GM19324 (cell line): Measurements from ENCODE around the gene LAMA2.

ENCODE experiments used
- ATAC-seq: cut with Tn5 transposase; IDR thresholded peaks from one replicate; pipeline ENCODE4 v1.9.1; 2021; ENCODE audit warnings: mild to moderate bottlenecking, moderate library complexity; ENCODE audit not compliant: unreplicated experiment, low FRiP score

LAMA2 gene

DNA sequence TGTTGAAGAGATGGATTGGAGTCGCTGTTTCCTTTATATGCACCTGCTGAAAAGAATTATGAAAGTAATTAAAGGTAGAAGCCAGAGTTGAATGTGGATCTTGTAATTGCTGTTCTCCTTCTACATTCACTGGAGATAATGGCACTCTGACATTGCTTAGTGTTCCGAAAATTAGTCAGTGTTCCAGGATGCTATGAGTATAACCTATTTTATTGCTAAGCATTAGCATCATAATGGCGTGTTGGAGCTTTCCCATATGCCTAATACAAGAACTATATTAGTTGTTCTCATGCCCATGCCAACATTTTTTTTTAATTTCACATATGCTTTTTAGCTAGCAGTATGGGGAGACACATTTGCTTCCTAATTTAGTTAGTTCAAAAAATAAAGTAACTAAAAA lies 590.6 kb downstream of the LAMA2 start:
- ATAC-seq, result no peak

DNA sequence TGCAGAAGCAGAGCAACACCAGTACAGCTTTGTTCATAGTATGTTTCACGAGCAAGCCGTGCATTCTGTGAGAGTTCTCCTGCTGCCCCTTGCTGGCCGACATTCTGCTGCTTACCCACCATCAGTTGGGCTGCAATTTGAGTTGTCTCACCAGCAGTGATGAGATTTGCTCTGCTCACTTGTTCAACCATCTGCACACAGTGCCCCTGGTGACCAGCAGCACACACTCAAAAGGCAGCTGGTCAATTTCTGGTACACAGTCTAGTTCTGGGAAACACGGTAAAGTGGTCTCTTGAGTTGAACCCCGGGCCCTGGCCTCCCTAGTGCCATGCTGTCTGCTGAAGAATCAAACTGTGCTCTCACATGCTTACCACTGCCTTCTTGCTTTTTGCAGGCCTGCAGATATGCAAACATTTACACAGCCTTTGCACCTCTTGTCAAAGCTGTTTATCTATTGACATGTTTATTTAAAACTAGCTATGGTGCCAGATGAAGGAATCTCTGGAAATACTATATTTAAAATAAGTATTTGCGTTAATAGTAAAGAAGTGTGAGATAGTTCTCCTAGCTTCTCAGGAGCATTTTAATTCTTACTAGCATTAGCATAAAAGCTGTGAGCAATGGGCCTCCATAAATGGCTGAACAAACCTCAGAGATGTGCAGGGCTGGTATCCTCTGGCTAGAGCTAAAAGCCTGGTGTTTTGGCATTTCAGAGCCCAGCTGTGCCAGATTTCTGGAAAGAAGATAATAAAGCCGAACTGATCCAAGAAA lies 592.7 kb downstream of the LAMA2 start:
- no peak for ATAC-seq

DNA sequence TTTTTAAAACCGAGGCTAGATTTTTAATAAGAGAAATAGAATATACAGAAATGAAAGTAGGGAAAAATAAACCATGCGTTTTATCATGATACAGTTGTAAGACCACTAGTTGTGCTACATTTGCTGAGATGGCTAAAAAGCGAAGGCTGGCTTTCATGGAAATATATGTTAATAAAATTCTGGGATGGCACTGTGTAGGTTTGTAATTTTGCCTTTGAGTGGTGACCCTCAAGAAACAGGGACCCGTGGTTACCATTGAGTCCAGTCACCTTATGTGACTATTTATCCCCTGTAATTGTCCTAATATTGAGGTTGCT lies 593.3 kb downstream of the LAMA2 start:
- ATAC-seq, result no peak

DNA sequence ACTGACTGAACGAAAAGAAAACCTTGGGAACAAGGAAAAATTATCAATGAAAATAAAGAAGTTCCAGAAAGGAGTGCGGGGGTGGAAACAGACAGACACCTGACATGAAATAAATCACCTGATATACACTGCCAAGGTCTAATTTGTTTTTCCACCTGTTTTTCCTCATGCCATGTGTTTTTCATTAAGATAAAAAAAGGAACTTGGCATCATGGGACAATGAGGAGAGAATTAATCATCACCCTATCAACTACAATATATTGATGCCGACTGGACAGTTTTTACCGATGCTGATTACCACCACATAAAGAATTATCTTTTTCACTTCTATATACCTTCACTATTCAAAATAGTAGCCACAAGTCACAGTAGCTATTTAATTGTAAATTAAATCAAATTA lies 593.9 kb downstream of the LAMA2 start:
- no peak for ATAC-seq

DNA sequence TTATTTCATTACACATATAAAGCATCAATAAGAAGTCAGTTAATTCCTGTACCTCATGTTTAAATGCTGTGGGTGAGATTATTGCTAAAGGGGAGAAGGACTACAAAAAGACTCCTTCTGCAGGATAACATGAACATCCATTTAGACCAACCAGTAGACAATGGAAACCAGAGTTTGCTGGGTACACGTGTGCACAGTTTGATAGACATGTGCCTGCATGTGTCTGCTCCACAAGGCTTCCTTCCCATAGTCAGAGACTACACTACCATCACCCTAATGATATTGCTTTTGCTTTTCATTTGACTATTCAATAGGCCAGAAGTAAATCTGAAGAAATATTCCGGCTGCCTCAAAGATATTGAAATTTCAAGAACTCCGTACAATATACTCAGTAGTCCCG lies 595.4 kb downstream of the LAMA2 start:
- ATAC-seq, result no peak

DNA sequence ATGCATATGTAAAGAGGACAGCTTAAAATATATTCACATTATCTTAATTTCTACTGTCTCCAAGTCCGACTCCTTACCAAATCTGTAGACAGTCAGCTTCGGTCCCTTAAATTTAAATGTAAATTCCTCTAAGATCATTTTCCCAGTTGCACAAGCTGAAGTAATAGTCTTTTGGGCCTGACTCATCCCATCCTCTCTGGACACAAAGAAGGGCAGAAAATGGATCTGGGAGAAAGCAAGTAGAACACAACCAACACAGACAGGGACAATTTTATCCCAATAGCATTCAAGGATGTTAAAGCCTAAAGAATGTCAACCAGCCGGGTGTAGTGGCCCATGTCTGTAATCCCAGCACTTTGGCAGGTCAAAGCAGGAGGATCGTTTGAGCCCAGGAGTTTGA lies 598.8 kb downstream of the LAMA2 start:
- ATAC-seq, result no peak

DNA sequence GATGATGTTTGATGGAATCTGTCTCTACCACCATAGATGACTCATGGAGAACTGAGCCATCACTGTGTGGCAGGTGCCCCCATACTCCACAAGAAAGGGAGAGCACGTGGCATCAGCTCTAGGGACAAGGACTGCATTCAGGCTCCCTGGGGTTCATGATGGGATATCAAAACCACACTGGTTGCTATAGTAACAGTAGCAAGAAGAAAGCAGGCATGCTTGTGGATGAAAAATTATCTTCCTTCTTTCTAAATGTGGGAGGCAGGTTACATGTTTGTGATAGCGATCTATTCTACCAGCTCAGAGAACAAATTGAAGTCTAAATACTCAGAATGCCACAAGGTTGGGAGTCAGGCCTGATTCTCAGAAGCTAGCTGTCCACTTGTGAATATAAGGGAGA lies 602.8 kb downstream of the LAMA2 start:
- ATAC-seq, result no peak

DNA sequence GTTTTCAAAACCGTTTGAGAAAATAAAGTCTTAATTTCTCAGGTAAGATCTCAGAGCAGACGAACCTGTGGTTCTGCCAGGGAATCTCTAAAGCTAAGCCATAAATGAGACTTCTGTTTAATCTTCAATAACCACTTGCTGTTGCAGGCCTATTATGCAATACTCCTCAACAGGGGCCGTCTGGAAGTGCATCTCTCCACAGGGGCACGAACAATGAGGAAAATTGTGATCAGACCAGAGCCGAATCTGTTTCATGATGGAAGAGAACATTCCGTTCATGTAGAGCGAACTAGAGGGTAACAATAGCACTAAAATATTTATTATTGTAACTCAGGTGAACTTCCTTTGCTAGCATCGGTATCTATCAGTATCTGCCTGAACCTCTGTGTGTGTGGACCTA lies 603.4 kb downstream of the LAMA2 start:
- ATAC-seq, result no peak

DNA sequence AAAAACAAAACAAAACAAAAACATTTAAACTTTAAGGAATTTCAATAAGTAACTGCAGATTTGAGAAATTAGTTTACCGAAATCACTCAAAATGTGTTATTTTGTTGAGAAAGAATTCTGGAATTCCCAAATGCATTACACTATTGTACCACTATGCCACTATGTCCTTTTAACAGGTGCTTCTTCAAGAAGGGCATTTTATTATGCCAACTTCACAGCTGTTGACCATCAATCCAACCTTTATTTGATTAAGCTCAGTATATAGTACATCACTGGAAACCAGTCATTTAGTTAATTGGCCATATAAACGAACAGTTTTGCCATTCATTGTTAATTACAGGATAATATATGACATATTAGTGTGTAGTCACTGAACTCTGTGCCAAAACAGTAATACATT lies 605.4 kb downstream of the LAMA2 start:
- ATAC-seq, result no peak

DNA sequence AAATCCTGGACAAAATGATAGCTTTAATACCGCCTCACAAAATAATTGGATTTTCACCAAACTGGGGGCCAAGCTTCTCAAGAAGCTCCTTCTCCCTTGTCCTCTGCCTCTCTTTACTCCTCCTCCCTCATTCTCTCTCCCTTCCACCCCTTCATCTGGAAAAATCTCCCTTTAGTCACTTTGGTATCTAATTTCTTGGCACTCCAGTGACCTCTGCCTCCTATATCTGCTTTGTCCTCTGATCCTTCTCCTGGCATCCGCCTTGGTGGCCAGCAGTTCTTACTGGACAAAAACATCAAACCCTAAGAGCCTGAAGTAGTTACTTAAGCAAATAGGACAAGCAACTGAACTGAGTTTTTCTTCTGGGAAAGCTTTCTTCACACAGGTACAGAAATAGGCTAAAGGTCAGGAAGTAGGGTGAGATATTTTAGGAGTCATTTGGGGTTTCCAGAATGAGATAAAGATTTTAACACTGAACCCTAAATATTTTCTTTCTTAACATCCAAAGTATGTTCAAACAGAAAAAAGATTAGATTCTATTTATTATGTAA lies 606.4 kb downstream of the LAMA2 start:
- no peak for ATAC-seq

DNA sequence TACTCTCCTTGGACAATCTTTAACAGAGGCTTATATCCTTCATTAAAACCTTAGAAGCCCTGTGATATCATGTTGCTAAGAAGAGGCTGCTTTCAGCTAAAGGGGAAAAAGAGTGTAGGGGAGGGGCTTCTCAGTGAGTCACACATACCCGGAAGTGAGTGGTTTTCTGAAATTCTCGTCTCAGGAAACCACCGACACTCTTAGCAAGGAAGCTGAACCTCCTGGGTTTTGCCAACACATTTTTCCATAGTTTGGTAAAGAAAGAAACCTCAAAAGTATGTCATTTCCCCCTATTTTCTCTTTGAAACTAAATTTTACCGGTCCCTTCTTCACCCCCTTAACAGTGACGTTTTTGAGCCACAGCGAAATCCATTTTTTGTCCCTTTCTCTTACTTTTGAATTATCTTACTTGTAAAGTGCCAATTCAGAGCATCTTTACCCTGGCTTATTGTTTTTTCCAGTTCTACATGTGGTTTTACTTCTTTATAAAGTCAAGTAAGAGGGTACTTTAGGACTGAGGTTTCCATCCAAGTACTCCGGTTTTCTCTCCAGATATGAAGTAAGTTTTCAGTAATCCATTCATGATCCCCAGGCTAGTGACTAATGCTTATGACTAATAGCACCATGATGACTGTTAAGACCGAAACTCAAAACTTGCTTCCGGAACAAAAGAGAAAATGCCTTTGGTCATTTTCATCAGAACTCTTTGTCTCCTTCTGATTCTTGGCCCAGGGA lies 607.8 kb downstream of the LAMA2 start:
- peak; percentile 83 for ATAC-seq

DNA sequence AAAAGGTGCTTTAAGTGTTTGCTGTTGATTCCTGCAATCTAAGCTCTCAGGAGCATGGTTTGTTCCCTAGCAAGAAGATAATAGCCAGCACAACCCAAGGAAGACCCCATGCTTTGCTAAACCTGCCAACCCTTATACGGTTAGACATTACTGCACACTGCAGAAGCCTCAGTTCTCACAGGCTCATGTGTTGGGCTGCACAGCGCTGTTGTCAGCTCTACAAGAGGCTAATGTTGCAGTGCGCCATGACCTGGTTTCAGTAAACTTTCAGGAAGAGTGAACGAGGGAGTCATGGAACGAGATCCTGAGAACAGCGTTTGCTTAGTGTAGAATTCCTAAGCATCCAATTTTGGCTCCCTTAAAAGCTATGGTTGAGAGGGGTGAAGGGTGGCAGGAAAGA lies 608.5 kb downstream of the LAMA2 start:
- ATAC-seq, result peak; percentile 4

DNA sequence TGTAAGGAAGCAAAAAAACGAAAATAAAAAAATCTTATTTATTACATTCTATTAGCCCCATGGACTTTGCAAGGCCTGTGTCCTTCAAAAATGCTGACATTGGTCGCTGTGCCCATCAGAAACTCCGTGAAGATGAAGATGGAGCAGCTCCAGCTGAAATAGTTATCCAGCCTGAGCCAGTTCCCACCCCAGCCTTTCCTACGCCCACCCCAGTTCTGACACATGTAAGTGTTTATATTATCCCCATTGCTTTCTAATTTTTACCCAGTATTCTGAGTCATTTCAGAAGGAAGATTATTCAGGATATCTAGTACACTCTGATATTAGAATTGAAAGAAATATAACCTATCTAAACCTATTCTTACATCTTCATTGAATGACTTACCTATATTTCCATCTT lies 609.3 kb downstream of the LAMA2 start:
- ATAC-seq, result no peak

DNA sequence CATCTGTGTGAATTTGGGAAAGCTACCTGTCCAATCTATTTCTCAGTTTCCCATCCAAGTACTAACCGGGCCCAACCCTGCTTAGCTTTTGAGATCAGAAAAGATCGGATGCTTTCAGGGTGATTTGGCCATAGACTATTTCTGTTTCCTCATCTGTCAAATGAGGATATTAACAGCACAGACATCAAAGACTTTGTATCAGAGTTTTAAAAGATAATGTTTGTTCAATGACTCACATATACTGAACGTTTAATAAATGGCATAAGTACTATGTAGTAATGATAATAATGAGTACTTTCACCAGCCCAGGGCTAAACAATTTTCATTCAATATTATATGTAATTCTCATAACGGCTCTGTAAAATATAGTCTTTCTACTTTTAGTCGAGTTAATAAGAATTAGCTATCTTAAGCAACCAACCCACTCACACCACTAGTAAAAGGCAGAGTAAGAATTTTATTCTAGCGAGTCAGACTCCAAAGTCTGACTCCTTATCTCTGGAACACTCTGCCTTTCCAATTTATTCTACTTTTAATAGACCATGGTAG lies 610.5 kb downstream of the LAMA2 start:
- ATAC-seq, result no peak

DNA sequence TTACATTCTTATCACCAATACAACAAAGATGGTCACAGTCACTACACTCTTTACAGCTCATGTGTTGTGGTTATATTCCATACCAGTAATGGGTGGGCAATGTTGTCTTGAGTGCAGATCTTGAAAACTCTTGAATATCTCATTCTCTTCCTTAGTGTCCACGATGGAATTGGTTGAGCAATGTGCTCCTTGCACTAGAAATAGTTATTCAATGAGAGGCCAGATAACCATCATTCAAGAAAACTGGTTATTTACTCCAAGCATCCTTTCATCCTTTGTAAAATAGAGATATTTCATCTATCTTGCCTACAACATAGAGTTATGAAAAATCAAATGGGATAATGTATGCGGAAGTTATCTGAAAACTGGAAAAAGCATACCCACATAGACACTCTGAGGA lies 611.2 kb downstream of the LAMA2 start:
- no peak for ATAC-seq

DNA sequence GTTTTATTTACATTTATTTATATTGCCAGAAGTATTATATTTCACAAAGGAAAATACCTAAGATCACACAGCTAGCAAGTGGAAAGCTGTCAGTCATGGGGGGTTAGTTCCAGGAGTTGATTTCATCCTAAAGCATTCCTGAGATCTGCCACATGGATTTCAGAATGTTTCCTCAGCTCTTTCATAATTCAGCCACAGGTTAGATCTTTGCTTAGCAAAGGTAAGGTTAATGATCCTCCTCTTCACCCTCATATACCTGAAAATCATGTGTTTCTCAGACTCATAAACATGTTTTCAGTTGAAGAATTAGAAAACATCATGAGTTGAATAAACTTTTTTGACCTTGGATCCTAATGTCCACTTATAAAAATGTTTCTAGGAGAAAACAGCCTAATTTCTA lies 611.6 kb downstream of the LAMA2 start:
- ATAC-seq, result no peak

DNA sequence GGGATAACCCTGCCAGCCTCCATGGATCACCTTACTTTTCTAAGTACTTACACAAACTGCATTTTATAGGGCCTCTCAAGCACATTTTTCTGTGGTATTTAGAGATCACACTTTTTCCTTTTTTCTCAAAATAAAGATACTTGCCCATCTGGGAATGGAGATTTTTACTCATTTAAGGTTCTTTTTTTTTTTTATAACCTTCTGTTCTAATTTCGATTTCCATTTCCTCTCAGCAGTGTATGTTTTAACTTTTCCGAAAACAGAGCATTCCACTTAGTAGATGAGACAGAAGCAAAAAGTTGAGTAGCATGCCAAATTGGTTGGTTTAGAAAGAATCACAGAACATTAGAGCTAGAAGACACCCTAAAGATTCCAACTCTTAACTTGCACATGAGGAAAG lies 612.7 kb downstream of the LAMA2 start:
- ATAC-seq, result no peak

DNA sequence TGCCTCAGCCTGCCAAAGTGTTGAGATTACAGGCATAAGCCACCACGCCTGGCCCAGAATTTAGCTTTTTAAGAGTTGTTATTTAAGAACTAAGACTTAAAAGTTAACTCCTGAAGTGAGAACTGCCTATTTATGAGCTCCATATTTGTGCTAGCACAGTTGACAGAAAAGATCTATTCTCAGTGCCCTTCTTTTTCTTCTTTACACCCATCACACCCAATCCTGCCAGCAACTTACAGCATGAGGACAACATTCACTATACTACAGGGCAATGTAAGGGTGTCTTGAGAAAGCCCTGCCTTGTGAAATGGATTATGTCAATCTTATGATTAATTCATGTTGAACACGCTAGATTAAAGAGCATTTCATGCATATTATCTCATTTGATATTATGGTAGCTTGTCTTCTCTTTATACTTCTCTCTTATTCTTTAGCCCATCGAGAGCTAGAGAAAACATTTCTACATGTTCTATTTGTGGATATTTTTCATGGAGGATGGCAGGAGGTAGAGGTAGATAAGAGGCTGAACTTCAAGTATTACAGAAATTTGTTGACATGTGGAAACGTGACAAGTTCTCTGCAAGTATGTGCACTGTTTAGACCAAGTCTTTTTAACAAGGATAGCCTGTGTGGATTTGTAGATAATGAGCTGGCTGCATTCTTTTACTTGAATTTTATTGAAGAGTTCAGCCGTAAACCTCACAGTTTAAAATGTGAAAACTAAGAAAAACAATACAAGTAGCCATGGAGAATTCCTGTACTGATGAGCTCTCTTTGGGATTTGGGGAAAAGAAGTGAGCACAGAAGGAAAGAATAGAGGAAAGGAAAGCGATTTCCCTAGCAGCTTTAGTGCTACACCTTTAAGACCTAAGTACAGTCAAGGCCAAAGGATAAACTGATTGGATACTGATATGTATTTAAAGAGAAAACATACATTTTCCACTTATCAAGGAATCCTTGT lies 614.8 kb downstream of the LAMA2 start:
- ATAC-seq, result no peak

DNA sequence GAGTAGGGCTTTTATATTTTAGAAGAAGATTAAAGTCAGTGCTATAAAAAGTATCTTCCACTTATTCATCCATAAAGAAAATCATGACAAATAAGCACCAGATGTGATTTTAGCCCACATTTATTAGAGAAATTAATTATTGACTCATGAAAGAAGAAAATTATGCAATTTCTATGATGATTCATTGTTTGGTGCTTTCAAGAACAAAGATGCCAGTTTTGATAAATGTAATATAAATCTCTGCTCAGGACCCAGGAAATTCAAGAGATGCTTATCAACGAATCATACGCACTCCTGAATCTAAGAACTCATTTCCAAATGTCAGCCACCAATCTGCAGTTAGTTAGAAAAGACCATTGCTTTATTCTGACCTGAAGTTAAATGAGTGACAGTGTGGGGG lies 615.6 kb downstream of the LAMA2 start:
- no peak for ATAC-seq

DNA sequence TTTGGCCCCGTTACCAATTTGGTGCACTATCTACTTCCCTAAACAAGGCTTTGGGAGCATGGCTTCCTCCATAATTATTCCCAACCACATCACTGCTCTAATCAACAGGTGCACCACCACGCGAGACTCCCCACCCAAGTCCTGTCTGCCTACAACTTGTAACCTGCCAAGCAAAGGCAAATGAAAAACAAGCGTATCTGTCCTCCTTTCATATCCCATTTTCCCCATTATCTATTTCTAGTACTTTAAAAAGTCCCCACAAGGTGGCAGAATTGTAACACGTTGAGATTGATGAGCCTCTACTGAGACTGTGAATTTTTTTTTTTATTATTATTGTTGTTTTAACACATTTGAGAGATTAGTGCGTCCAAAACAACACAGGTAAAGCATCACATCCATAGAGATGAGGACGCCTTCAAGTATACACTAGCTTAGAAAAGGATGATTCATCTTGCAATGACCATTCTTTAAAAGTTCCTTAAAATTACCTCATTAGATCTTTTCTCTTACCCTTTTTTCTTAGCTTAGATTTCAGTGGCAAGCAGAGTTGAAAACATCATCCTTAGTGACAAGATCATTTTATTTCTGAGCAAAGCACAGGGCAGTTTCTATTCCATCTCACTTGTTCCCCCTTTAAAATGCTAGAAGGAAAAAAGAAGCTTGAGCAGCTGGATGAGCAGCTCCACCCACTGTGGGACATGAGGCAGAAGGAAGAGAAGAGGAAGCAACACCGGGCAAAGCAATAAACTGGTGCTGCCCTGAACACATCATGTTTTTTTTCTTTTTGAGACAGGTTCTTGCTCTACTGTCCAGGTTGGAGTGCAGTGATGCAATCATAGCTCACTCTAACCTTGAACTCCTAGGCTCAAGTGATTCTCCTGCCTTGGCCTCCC lies 616.3 kb downstream of the LAMA2 start:
- ATAC-seq, result peak; percentile 58
